Uterus (tissue), 4 donors: ENCODE data around the gene AKNA. TPM values are rescaled to one million over a fixed set of nuclear protein-coding genes. Genes with fewer than 3 reads are reported as not detected.

Experiments used
- DNase-seq, 2 donors: peaks; one replicate each; pipeline ENCODE4 v3.0.0-alpha.2; 2019 to 2020
- H3K27ac ChIP-seq, 2 donors: fragments of 200-600 bp; sonication (generic); 1 replicate in 1 of 2; 2 replicates in 1 of 2; pipeline ENCODE4 v1.5.1; 2016 to 2018
- H3K27me3 ChIP-seq, 2 donors: fragments of 200-600 bp; sonication (generic); one replicate each; pipeline ENCODE4 v1.5.1; 2018 to 2019; ENCODE audit warnings: control low read depth in 1 of 2
- H3K36me3 ChIP-seq, 2 donors: fragments of 200-600 bp; sonication (generic); one replicate each; pipeline ENCODE4 v1.5.1; 2019; ENCODE audit warnings: control low read depth in 1 of 2
- H3K4me1 ChIP-seq, 2 donors: fragments of 200-600 bp; sonication (generic); one replicate each; pipeline ENCODE4 v1.5.1; 2018 to 2019; ENCODE audit warnings: control low read depth in 1 of 2
- H3K4me3 ChIP-seq, 2 donors: fragments of 200-600 bp; sonication (generic); 1 replicate in 1 of 2; 2 replicates in 1 of 2; pipeline ENCODE4 v1.5.1; 2018 to 2019; ENCODE audit warnings: mild to moderate bottlenecking in 1 of 2
- H3K9me3 ChIP-seq, 2 donors: fragments of 200-600 bp; sonication (generic); one replicate each; pipeline ENCODE4 v1.5.1; 2019; ENCODE audit warnings: control low read depth in 1 of 2
- CTCF ChIP-seq, 4 experiments: fragments of 200-600 bp in 2 of 4; fragments of 450-650 bp in 2 of 4; sonication (generic) in 2 of 4; IDR thresholded peaks; one replicate each; pipeline ENCODE4 v1.5.1; 2016 to 2019; ENCODE audit warnings: antibody characterized with exemption in 4 of 4, mild to moderate bottlenecking in 2 of 4, moderate library complexity in 1 of 4
- POLR2A ChIP-seq, 2 donors: fragments of 450-650 bp; IDR thresholded peaks; one replicate each; pipeline ENCODE4 v1.6.1; 2016; ENCODE audit warnings: antibody characterized with exemption in 2 of 2, mild to moderate bottlenecking in 1 of 2, moderate library complexity in 1 of 2
- intact Hi-C: fragments of 100-400 bp; cut with DNase I; formaldehyde crosslinking; loops from one replicate; pipeline ENCODE4 v1.15.1; 2023; ENCODE audit warnings: low total_unique reads
- total RNA-seq, 4 donors: library from RNA; depleted of rRNA in 3 of 4; stranded (reverse); fragments of >200 nt in 3 of 4; gene quantifications; one replicate each; pipeline versions ENCODE4 v1.1.0 to v1.2.4, GENCODE V29; 2014 to 2023
- donor health status: DM: yes; HTN: yes; CAD: no.

Gene AKNA
- total RNA-seq, 4 donors from 2014 or later: 24.1 to 123 (median 34.3) TPM

GRCh38 chr9:114403153-114403756 lies 15.5 kb upstream of the AKNA start:
- no peaks in the 10 kb centered on the region for H3K4me1 ChIP-seq

DNA sequence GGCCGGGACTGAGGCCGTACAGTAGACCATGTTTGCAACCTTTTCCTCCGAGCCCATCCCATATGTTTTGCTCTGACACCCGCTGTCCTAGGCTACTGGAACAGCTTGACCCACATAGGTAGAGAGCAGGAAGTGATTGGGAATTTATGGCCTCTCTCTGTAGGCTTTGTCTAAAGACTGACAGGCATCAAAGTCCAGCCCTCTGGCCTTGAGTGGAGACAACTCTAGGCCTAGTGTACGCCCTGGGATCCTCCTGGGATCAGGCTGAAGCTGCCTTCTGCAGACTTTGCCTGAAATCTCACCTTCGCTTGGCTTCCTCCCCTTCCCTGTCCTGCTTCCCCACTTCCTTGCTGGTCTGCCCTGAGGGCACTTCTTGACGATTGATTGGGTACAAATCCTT lies 13.6 kb upstream of the AKNA start:
- H3K27ac ChIP-seq: no peak overlapping the region

More at GRCh38 chr9:114403153-114403756, 15.5 kb upstream of the AKNA start:
- intact Hi-C loops: no loop called here
- no peaks in the 10 kb centered on the region for H3K9me3 ChIP-seq
- TF ChIP-seq CTCF (IDR thresholded peaks at IDR 0.05): no peak
- no peak for TF ChIP-seq POLR2A (IDR thresholded peaks at IDR 0.05)
- H3K27ac ChIP-seq: no peak overlapping the region
- no peak for DNase-seq
- H3K4me3 ChIP-seq: no peak overlapping the region
- H3K27me3 ChIP-seq: no peaks in the 10 kb centered on the region
- no peaks in the 10 kb centered on the region for H3K36me3 ChIP-seq

GRCh38 chr9:114400772-114401171 lies 13.0 kb upstream of the AKNA start:
- intact Hi-C loops: no loop called here

More for the DNA sequence above, 13.6 kb upstream of the AKNA start:
- Histone ChIP-seq H3K27me3 (no peaks in the 10 kb centered on the region), H3K9me3 (no peaks in the 10 kb centered on the region), H3K4me1 (no peaks in the 10 kb centered on the region), H3K36me3 (no peaks in the 10 kb centered on the region), H3K4me3 (no peak overlapping the region)
- TF ChIP-seq CTCF (IDR thresholded peaks at IDR 0.05) (no peak), POLR2A (IDR thresholded peaks at IDR 0.05) (no peak)
- intact Hi-C loops: no loop called here
- DNase-seq: no peak

DNA sequence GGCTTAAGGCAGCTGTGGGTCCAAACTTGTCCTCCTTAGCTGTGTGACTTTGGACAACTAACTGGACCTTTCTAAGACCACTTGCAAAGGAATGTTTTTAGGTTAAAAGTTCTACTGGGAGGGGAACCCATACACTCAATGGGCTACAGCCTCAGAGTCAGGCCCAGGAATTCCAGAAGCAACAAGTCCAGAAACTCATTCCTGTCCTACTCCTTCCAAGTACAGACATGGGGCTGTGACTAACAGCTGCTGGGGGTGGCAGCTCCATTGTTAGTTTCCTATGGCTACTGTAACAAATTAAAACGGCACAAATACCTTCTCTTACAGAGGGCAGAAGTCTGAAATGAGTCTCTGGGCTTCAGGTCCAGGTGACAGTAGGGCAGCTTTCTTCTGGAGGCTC lies 12.4 kb upstream of the AKNA start:
- no peak for TF ChIP-seq POLR2A (IDR thresholded peaks at IDR 0.05)
- TF ChIP-seq CTCF (IDR thresholded peaks at IDR 0.05): no peak
- H3K4me1 ChIP-seq: peaks cover 0 to 3% of the 10 kb centered on the region in 2 donors
- intact Hi-C loops: no loop called here
- H3K4me3 ChIP-seq: no peak overlapping the region
- H3K9me3 ChIP-seq: no peaks in the 10 kb centered on the region
- no peaks in the 10 kb centered on the region for H3K27me3 ChIP-seq
- no peak for DNase-seq
- H3K27ac ChIP-seq: no peak overlapping the region
- H3K36me3 ChIP-seq: no peaks in the 10 kb centered on the region

More at GRCh38 chr9:114400772-114401171, 13.0 kb upstream of the AKNA start:
- Histone ChIP-seq H3K9me3 (no peaks in the 10 kb centered on the region), H3K4me3 (no peak overlapping the region), H3K27me3 (no peaks in the 10 kb centered on the region), H3K27ac (no peak overlapping the region), H3K4me1 (no peaks in the 10 kb centered on the region), H3K36me3 (no peaks in the 10 kb centered on the region)
- no peak for TF ChIP-seq CTCF (IDR thresholded peaks at IDR 0.05)
- TF ChIP-seq POLR2A (IDR thresholded peaks at IDR 0.05): no peak
- DNase-seq: no peak

GRCh38 chr9:114399381-114399780 lies 11.6 kb upstream of the AKNA start:
- Histone ChIP-seq H3K4me1 (peaks cover 0 to 4% of the 10 kb centered on the region in 2 donors), H3K9me3 (no peaks in the 10 kb centered on the region), H3K27ac (peak overlapping the region in 1 of 2 donors; percentile 98), H3K27me3 (no peaks in the 10 kb centered on the region), H3K4me3 (no peak overlapping the region), H3K36me3 (no peaks in the 10 kb centered on the region)
- DNase-seq: no peak
- TF ChIP-seq CTCF (IDR thresholded peaks at IDR 0.05) (no peak), POLR2A (IDR thresholded peaks at IDR 0.05) (no peak)
- intact Hi-C loops: no loop called here
